NOMO-1 (cell line): Measurements from ENCODE around the gene SNX10.
A peak's percentile ranks its signal among the peaks of the same experiment; 100 is the strongest.

Experiments used
- DNase-seq, 2 experiments: peaks; one replicate each; lab custom pipeline; 2025; ENCODE audit not compliant: unreplicated experiment in 2 of 2; lab: John Stamatoyannopoulos, UW

Gene SNX10

GRCh38 chr7:26397796-26398426, 106.2 kb downstream of the SNX10 start:
- DNase-seq = peak; percentile 60 to 68

DNA sequence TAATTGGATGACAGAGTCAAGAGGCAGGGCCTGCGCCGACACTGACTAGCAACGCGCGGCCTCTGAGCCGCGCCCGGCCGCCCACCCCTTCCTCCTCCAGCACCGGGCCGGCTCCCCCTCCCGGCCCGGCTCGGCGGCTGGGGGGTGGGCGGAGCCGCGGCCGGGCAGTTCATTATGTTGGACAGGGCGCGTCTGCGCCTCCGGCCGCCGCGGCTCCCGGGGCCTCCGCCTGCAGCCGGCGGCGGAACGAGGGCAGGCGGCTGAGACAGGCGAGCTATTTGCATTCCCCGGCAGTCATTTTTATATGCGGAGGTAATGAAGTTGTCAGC, 106.7 kb downstream of the SNX10 start:
- peak; percentile 74 to 77 for DNase-seq

DNA sequence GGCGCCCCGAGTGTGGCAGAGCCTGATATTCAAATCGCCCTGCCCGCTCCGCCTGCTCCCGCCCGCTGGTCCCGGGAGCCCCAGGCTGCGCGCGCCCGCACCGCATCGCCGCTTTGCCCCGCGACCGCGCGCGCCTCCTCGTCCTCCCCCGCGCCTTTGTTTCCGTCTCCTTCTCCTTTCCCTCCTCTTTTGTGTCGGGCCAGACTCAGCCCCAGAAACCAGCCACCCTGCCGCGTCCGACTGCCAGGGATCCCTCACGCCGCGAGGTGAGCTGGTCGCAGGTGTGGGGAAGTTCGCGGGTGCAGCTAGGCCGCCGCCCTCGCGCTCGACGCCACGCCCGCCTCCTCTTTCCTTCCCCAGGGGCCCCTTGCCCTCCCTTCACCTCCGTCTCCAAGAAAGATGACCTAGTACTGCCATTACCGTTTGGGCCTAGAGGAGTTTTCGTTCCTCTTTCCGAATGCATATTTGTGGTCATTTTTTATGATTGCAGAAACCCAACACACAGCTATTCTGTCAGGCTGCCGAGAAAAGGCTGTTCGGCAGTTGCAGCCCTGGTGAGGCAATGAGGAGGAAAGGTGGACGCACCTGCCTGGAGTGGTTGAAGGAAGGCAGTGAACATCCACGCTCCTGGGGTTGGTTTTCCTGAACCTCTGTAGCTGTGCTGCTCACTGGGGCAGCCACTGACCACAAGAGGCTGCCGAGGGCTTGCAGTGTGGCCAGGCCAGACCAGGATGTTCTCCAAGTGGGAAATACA, 107.3 kb downstream of the SNX10 start:
- peak; percentile 97 to 98 for DNase-seq

DNA sequence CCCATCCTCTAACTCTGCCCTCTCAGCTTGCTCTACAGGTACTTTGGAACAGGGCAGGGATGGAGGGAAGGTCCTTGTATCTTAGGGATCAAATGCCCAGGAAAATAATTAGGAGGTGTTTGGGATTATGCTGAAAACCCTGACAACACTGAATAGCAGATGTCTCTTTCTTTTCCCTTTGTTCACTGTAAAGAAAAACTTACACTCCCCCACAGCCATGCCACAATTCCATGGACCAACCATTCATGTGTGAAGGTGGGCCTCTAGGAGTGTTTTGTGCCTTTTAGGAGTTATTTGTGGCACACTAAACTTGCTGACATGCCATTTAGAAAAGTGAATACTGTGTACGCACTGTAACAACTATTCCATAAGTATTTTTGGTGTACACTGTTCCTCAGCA, 108.1 kb downstream of the SNX10 start:
- DNase-seq = no peak

DNA sequence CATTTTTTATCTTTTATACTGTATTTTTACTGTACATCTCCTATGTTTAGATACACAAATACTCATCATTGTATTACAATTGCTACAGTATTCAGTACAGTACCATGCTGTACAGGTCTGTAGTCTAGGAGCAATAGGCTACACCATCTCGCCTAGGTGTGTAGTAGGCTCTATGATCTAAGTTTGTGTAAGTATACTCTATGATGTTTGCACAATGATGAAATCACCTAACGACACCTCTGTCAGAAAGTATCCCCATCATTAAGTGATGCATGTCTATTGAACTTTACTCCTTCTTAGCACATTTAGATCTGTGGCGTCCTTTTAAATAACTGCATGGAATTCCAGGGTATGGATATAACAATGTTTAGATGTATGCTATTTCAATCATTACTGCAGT, 112.0 kb downstream of the SNX10 start:
- no peak for DNase-seq

GRCh38 chr7:26404189-26404996, 112.7 kb downstream of the SNX10 start:
- no peak for DNase-seq

GRCh38 chr7:26406433-26406832, 114.8 kb downstream of the SNX10 start:
- no peak for DNase-seq

DNA sequence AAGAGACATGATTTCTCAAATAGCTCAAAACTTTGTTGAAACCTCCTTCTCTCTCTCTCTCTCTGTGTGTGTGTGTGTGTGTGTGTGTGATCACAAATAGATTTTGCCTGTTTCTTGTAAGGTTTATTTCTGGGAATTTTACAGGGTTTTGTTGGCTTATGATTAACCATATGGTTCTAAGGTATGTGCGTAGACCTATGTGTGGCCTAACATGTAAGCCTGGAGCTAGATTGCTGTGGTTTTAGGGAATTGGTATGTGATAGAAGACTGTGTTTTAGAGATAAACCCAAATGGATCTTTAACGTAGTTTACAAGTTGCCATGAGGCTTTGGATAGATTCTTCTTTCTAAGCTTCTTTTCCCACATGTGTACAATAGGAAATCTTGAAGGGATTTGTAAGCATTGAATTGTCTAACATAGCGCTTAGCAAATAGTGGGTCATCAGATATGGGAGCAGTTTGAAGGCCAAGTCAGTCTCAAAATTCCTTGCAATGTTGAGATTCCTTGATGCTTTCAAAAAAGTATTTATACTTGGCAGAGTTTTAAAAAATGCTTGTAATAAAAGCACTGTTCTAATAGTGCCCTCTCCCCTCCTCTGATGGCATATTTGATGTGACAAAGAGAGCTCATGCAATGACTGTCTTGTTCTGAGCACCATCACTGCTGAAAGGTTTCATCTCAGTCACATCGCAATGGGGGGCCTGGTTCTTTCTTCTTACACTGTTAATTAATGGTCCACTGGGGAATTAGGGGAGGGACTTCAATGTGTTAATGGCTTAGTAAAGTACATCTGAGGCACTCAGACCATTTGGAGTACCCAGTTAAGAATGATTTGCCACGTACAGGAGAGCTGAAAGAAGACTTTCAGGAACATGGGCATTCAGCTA, 118.2 kb downstream of the SNX10 start:
- no peak for DNase-seq

DNA sequence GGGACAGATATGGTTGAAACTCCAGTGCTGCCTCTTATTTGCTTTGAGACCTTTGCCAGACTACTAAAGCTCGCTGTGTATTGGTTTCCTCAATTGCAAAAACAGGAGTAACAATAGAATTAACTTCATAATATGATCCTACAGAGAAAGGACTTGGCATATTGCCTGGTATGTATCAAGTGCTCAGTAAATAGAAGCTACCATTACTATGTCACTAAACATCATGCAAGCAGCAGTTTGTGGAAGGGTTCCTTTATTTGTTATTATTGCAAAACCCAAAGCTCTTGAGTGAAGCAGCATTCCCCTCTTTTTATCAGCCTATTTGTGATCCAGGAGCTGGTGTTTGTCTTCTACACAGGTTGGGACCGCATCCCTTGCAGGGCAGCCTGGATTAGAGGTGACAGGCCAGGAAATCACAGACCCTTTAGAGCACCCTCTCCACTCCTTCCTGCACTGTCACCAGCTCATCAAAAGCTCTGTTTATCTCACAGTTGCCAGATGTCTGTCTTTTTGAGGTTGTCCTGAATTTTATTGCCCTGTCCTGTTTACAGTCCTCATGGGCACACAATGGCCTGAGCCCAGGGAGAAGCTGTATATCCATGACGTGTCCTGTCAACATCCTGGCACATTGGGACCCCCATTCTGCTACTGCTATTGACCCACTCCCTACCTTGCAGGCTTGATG, 121.5 kb downstream of the SNX10 start:
- no peak for DNase-seq

DNA sequence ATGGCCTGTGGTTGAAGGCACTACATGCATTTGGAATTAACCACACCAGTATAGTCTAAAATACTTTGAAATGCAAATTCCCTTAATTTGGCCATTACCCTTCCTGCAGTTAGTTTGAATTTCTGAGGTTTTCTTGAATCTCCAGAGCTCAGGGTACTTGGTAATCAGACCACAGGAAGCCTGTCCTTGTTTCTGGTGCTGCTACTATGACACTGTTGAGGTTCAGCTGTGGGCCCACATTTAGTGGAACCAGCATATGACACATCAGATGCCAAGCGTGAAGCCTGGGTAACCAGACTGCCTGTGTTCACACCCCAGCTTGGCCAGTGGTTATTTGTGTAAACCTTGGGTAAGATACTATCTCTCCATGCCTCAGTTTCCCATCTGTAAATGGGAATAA, 124.3 kb downstream of the SNX10 start:
- no peak for DNase-seq

- DNase-seq = no peak
Observed at GRCh38 chr7:26417911-26418413, 126.3 kb downstream of the SNX10 start.

GRCh38 chr7:26419198-26419597, 127.5 kb downstream of the SNX10 start:
- no peak for DNase-seq

- no peak for DNase-seq
Observed at GRCh38 chr7:26420422-26421019, 128.9 kb downstream of the SNX10 start.

- DNase-seq = no peak
Observed at GRCh38 chr7:26422761-26423160, 131.1 kb downstream of the SNX10 start.

DNA sequence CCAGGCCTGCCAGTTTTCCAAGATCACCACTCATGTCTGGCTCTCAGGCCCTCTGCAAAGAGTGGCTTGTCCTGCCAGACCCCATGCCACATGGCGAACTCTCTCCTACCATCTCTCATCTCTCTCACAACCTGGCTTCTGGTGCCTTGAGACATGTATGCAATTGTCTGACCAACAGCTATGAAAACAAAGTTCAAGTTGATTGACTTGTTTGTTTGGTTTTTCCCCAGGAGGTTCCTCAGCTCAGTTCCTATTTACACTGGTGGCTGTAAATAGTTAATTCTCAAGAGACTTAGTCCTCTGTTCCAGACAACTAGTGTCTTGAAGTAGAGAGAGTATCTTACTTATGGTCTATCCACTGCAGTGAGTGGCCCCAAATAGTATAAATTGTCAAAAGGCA, 131.8 kb downstream of the SNX10 start:
- DNase-seq = no peak
